ENCODE measurements around the gene PCSK6. TPM values are rescaled to one million over a fixed set of nuclear protein-coding genes. Genes with fewer than 3 reads are reported as not detected.

The PCSK6 gene
- total RNA-seq, 1 experiment from 2014 or later = 10.6 TPM

GRCh38 chr15:101374326-101374725, 115.2 kb downstream of the PCSK6 start:
- ChIA-PET POLR2A (no interaction called here), CTCF (no interaction called here)
- Histone ChIP-seq H3K4me1 (ENCODE audit: control insufficient read depth, insufficient read depth, low read length) (no peaks in the 10 kb centered on the region; the same call in 1 of the 2 replicates), H3K27me3 (ENCODE audit: control insufficient read depth, insufficient read depth, low read length) (no peaks in the 10 kb centered on the region), H3K9me3 (ENCODE audit: control insufficient read depth, insufficient read depth, low read depth, low read length) (no peaks in the 10 kb centered on the region), H3K27ac (ENCODE audit: low read length) (no peak overlapping the region), H3K4me3 (ENCODE audit: low read depth in 2 of 2, low read length in 2 of 2) (no peak overlapping the region), H3K36me3 (ENCODE audit: control insufficient read depth, insufficient read depth, low read length) (no peaks in the 10 kb centered on the region)
- in situ Hi-C loops (cut with HindIII; ENCODE audit: low pct_unique_long_range_greater_than_20kb, low sequenced_read_pairs) = no loop called here
- no peak for TF ChIP-seq SIN3A (IDR thresholded peaks at IDR 0.05; ENCODE audit: borderline replicate concordance, insufficient read depth, low read depth, low read length)
- no peak for TF ChIP-seq REST (IDR thresholded peaks at IDR 0.05; ENCODE audit: insufficient read depth in 1 of 2, low read depth in 2 of 2, low read length in 1 of 2)
- no peak for TF ChIP-seq POLR2AphosphoS5 (IDR thresholded peaks at IDR 0.05; ENCODE audit: low read depth, low read length)
- no peak for TF ChIP-seq TCF7L2 (IDR thresholded peaks at IDR 0.05; ENCODE audit: low read depth, low read length)
- no peak for TF ChIP-seq CTCF (IDR thresholded peaks at IDR 0.05)
- ATAC-seq (no peak), DNase-seq (ENCODE audit: low read depth, low spot score) (no peak)
- intact Hi-C loops (cut with micrococcal nuclease; ENCODE audit: unreplicated experiment) = no loop called here
- BruUV-seq (replicated peaks) = no TSS peak

DNA sequence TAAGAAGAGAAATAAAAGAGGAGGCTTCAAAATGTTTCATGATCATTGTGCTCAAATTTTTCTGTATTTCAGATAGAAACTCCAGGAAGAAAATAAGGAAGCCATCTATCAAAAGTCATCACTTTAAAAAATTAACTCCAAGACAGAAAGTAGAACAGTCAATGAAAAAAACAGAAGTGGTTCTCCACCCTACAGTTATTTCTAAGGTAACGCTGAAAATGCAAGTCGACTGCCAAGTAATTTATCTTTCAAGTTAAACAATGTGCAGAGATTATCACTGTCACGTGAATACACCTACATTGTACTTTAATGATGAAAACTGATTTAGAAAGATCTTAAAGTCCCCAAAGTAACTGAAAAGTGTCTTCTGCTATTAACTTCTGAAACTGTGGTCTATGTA, 115.9 kb downstream of the PCSK6 start:
- intact Hi-C loops (cut with micrococcal nuclease; ENCODE audit: unreplicated experiment) = no loop called here
- no peak overlapping the region for H3K4me3 ChIP-seq (ENCODE audit: low read depth in 2 of 2, low read length in 2 of 2)
- no peaks in the 10 kb centered on the region for H3K36me3 ChIP-seq (ENCODE audit: control insufficient read depth, insufficient read depth, low read length)
- CTCF ChIA-PET = no interaction called here
- no peak overlapping the region for H3K27ac ChIP-seq (ENCODE audit: low read length)
- DNase-seq (ENCODE audit: low read depth, low spot score) = no peak
- no peak for TF ChIP-seq CTCF (IDR thresholded peaks at IDR 0.05)
- no peak for TF ChIP-seq TCF7L2 (IDR thresholded peaks at IDR 0.05; ENCODE audit: low read depth, low read length)
- no peak for TF ChIP-seq POLR2AphosphoS5 (IDR thresholded peaks at IDR 0.05; ENCODE audit: low read depth, low read length)
- TF ChIP-seq SIN3A (IDR thresholded peaks at IDR 0.05; ENCODE audit: borderline replicate concordance, insufficient read depth, low read depth, low read length) = no peak
- TF ChIP-seq REST (IDR thresholded peaks at IDR 0.05; ENCODE audit: insufficient read depth in 1 of 2, low read depth in 2 of 2, low read length in 1 of 2) = no peak
- POLR2A ChIA-PET = no interaction called here
- in situ Hi-C loops (cut with HindIII; ENCODE audit: low pct_unique_long_range_greater_than_20kb, low sequenced_read_pairs) = no loop called here
- no peaks in the 10 kb centered on the region for H3K27me3 ChIP-seq (ENCODE audit: control insufficient read depth, insufficient read depth, low read length)
- H3K9me3 ChIP-seq (ENCODE audit: control insufficient read depth, insufficient read depth, low read depth, low read length) = no peaks in the 10 kb centered on the region
- no TSS peak for BruUV-seq (replicated peaks)
- ATAC-seq = no peak
- H3K4me1 ChIP-seq (ENCODE audit: control insufficient read depth, insufficient read depth, low read length) = no peaks in the 10 kb centered on the region; the same call in 1 of the 2 replicates

Data from Panc1 (cell line).